T-cell (primary cell): ENCODE data around the gene ERC2. TPM values are rescaled to one million over a fixed set of nuclear protein-coding genes. Genes with fewer than 3 reads are reported as not detected.

Experiments used
- ATAC-seq, 4 experiments: fragments of 200-7000 bp in 3 of 4; fragments of 150-1000 bp in 1 of 4; cut with Tn5 transposase; replicated peaks in 1 of 4; 1 replicate in 3 of 4; 2 replicates in 1 of 4; pipeline ENCODE4 v1.10.0; 2021; ENCODE audit warnings: moderate library complexity in 3 of 4, mild to moderate bottlenecking in 2 of 4, moderate number of reproducible peaks in 1 of 4
- CTCF ChIA-PET, 2 donors: fragments of 300-600 bp; sonication (Branson Sonifier 250); formaldehyde crosslinking; loops; one replicate each; lab custom pipeline; 2022; ENCODE audit warnings: antibody characterized with exemption in 2 of 2; lab: Charles Lee
- POLR2A ChIA-PET, 2 donors: fragments of 300-600 bp; sonication (Branson Sonifier 250); formaldehyde crosslinking; loops; one replicate each; lab custom pipeline; 2022; ENCODE audit warnings: antibody characterized with exemption in 2 of 2; lab: Charles Lee
- DNase-seq, 35 experiments: peaks; one replicate each; pipeline versions ENCODE4 v3.0.0 to v3.0.0-alpha.2; 2013 to 2023
- H3K27ac ChIP-seq: one replicate; pipeline ENCODE4 v1.5.1; 2013; ENCODE audit warnings: low read length
- H3K27me3 ChIP-seq, 2 experiments: replicated peaks in 1 of 2; 1 replicate in 1 of 2; 2 replicates in 1 of 2; pipeline versions ENCODE4 v1.6.1 to v1.7.0; 2013; ENCODE audit warnings: low read length in 1 of 2, mixed read lengths in 1 of 2; ENCODE audit not compliant: control insufficient read depth in 2 of 2, insufficient read depth in 2 of 2; ENCODE audit errors: extremely low read depth in 1 of 2
- H3K36me3 ChIP-seq, 2 donors: 1 replicate in 1 of 2; 2 replicates in 1 of 2; pipeline versions ENCODE4 v1.6.1 to v1.7.0; 2013; ENCODE audit warnings: low read length in 1 of 2; ENCODE audit not compliant: control insufficient read depth in 2 of 2, insufficient read depth in 1 of 2; ENCODE audit errors: extremely low read depth in 1 of 2
- H3K4me1 ChIP-seq, 2 experiments: 1 replicate in 1 of 2; 2 replicates in 1 of 2; pipeline versions ENCODE4 v1.6.1 to v1.7.0; 2013; ENCODE audit warnings: low read length in 2 of 2, mixed read lengths in 1 of 2; ENCODE audit not compliant: insufficient read depth in 2 of 2, control insufficient read depth in 1 of 2; ENCODE audit errors: extremely low read depth in 1 of 2
- H3K4me3 ChIP-seq, 2 donors: 1 replicate in 1 of 2; 2 replicates in 1 of 2; pipeline versions ENCODE4 v1.5.1 to v1.7.0; 2013; ENCODE audit warnings: mild to moderate bottlenecking in 2 of 2, low read length in 1 of 2, moderate library complexity in 1 of 2; ENCODE audit not compliant: control insufficient read depth in 1 of 2; ENCODE audit errors: extremely low read depth in 1 of 2
- H3K9me3 ChIP-seq: 2 replicates; pipeline ENCODE4 v1.7.0; 2013
- H3K27ac Mint-ChIP-seq, 2 donors: one replicate each; pipeline ENCODE4 v1.8.0; 2020 to 2021; ENCODE audit warnings: mild to moderate bottlenecking in 2 of 2, mixed read lengths in 2 of 2
- H3K27me3 Mint-ChIP-seq, 2 donors: one replicate each; pipeline ENCODE4 v1.8.0; 2021 to 2022; ENCODE audit warnings: mixed read lengths in 2 of 2
- H3K36me3 Mint-ChIP-seq: one replicate; pipeline ENCODE4 v1.8.0; 2021; ENCODE audit warnings: mixed read lengths
- H3K4me1 Mint-ChIP-seq, 3 donors: one replicate each; pipeline ENCODE4 v1.8.0; 2020 to 2022; ENCODE audit warnings: mixed read lengths in 3 of 3, mild to moderate bottlenecking in 1 of 3
- H3K4me3 Mint-ChIP-seq, 3 donors: one replicate each; pipeline ENCODE4 v1.8.0; 2020 to 2022; ENCODE audit warnings: mild to moderate bottlenecking in 3 of 3, mixed read lengths in 3 of 3, moderate library complexity in 3 of 3
- H3K9me3 Mint-ChIP-seq, 3 donors: one replicate each; pipeline ENCODE4 v1.8.0; 2020 to 2022; ENCODE audit warnings: mixed read lengths in 3 of 3
- WGBS: methylation state at CpG from one replicate; pipeline ENCODE4 v1.1.5; 2013; ENCODE audit warnings: missing lambda C conversion rate; ENCODE audit not compliant: insufficient coverage; 5-methylcytosine and 5-hydroxymethylcytosine counted together
- total RNA-seq, 35 experiments: library from RNA in 6 of 35; stranded (reverse) in 6 of 35; fragments of 120-200 nt in 1 of 35; gene quantifications; one replicate each; pipeline versions ENCODE4 v1.2.1 to v1.2.4 and lab custom pipeline; 2013 to 2026

Gene ERC2
- total RNA-seq, 5 donors from 2014 or later (not counting 1 experiment from before 2014, with no cell fraction given), result not detected

DNA sequence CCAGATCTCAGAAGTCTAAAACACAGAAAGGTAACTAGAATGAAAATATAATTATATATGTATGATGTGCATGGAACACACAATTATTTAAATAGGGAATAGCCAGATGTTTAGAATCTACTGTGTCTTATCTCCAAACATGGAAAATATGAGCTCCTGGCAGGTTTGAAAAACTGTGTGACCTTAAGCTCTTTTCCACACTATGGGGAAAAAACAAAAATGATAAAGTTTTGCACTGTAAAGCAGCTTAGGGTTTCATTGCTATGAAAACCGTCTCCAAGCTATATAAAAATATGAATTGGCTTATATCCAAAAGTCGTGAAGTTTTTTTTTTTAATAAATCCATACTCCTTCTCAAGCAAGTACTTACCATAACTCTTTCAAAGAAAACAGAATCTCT lies 159.8 kb downstream of the ERC2 start:
- H3K27ac Mint-ChIP-seq, result no peak overlapping the region

DNA sequence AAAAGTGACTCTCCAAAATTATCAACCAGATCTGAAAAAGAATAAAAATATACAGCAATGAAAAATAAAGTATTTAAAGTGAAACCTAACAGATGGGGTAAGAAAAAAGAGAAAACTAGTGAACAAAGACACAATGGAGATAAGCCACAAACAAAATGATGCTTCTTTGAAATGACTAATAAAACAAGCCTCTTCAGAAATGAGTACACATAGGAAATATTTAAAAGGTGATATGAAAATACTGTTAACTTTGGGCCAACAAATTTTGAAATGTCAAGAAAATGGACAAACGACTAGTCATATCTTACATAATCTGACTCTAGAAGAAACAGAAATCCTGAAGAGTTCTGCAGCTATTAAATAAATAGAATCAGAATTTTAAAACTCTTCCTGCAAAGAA lies 164.2 kb downstream of the ERC2 start:
- Histone ChIP-seq H3K4me3 (no peak overlapping the region), H3K27ac (no peak overlapping the region), H3K27me3 (no peaks in the 10 kb centered on the region), H3K9me3 (no peaks in the 10 kb centered on the region), H3K36me3 (no peaks in the 10 kb centered on the region), H3K4me1 (no peaks in the 10 kb centered on the region)
- ChIA-PET CTCF (interaction anchor here in 1 of 2 donors (0.7 kb wide), 1 partner anchor 811 kb away, joined by 3 read pairs; no protein-coding TSS in a partner anchor), POLR2A (no interaction called here)
- no peak overlapping the region for H3K27ac Mint-ChIP-seq
- ATAC-seq, result no peak
- no peaks in the 10 kb centered on the region for H3K4me1 Mint-ChIP-seq
- WGBS, result no CpG with 5 or more reads among the region's 1 CpG
- peaks cover 25 to 33% of the 10 kb centered on the region in 2 donors for H3K27me3 Mint-ChIP-seq
- no peak for DNase-seq
- H3K9me3 Mint-ChIP-seq, result no peaks in the 10 kb centered on the region
- H3K36me3 Mint-ChIP-seq, result no peaks in the 10 kb centered on the region
- no peak overlapping the region for H3K4me3 Mint-ChIP-seq

More for the DNA sequence above, 159.8 kb downstream of the ERC2 start:
- Histone ChIP-seq H3K9me3 (no peaks in the 10 kb centered on the region), H3K27ac (no peak overlapping the region), H3K27me3 (no peaks in the 10 kb centered on the region), H3K36me3 (no peaks in the 10 kb centered on the region), H3K4me3 (no peak overlapping the region), H3K4me1 (no peaks in the 10 kb centered on the region)
- DNase-seq, result no peak
- no peak overlapping the region for H3K4me3 Mint-ChIP-seq
- H3K27me3 Mint-ChIP-seq, result peaks cover 24 to 25% of the 10 kb centered on the region in 2 donors
- no peaks in the 10 kb centered on the region for H3K36me3 Mint-ChIP-seq
- no peaks in the 10 kb centered on the region for H3K9me3 Mint-ChIP-seq
- CTCF ChIA-PET, result no interaction called here
- POLR2A ChIA-PET, result interaction anchor here in 1 of 2 donors (0.6 kb wide), 1 partner anchor 1723 kb away, joined by 3 read pairs; no protein-coding TSS in a partner anchor
- no peak for ATAC-seq
- no peaks in the 10 kb centered on the region for H3K4me1 Mint-ChIP-seq
- WGBS, result no CpG with 5 or more reads among the region's 2 CpGs

DNA sequence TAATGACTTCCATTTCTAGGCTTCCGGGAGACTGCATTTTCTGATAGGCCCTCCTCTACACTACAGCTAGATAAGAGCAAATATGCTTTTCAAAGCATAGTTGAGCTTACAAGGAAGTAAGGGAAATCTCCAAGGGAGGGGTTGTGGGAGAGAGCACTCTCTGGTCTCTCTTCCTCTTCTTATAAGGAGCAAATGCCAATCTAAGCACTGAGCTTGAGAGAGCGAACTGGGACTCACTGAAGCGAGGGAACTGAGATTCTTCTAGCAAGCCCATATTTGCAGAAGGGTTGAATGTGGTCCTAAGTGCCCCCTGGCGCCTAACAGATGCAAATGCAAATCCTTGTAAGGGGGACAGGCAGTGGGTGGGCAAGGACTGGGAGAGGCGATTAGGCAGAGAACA lies 164.8 kb downstream of the ERC2 start:
- Histone ChIP-seq H3K27me3 (no peaks in the 10 kb centered on the region), H3K4me1 (no peaks in the 10 kb centered on the region), H3K9me3 (no peaks in the 10 kb centered on the region), H3K4me3 (no peak overlapping the region), H3K27ac (no peak overlapping the region), H3K36me3 (no peaks in the 10 kb centered on the region)
- CTCF ChIA-PET, result interaction anchor here in 1 of 2 donors (0.7 kb wide), 1 partner anchor 811 kb away, joined by 3 read pairs; no protein-coding TSS in a partner anchor
- Mint-ChIP-seq H3K36me3 (no peaks in the 10 kb centered on the region), H3K27me3 (peaks cover 22 to 33% of the 10 kb centered on the region in 2 donors), H3K9me3 (no peaks in the 10 kb centered on the region), H3K4me3 (no peak overlapping the region), H3K27ac (no peak overlapping the region), H3K4me1 (no peaks in the 10 kb centered on the region)
- WGBS, result no CpG with 5 or more reads among the region's 5 CpGs
- peak in 1 of 35 experiments; percentile 2 for DNase-seq
- no peak for ATAC-seq
- POLR2A ChIA-PET, result no interaction called here

DNA sequence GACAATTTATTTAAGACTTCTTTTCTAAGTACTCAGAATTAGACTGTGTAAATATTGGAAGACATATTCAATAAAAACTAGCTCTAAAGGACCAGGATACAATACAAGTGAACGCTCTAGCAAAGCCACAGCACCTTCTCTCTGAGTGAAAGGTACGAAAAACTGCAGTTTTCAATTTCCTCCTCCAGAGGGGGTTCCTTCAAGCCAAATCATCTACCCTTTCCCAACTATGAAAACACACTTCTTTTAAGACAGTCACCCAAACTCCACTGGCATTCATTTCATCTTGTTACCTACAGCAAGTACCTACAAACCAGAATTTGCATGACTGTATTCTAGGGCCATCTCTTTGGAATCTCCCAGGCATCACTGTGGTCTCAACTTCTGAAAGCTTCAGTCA lies 165.8 kb downstream of the ERC2 start:
- DNase-seq (no peak), ATAC-seq (no peak)
- peaks cover 18 to 34% of the 10 kb centered on the region in 2 donors for H3K27me3 Mint-ChIP-seq
- H3K4me1 ChIP-seq, result no peaks in the 10 kb centered on the region
- no peak overlapping the region for H3K27ac ChIP-seq
- no peaks in the 10 kb centered on the region for H3K9me3 ChIP-seq
- no peak overlapping the region for H3K4me3 ChIP-seq
- 48% methylated on average over 2 of the region's 2 CpGs for WGBS
- ChIA-PET CTCF (no interaction called here), POLR2A (no interaction called here)
- H3K9me3 Mint-ChIP-seq, result peaks cover 0 to 4% (median 0%) of the 10 kb centered on the region in 3 donors
- no peaks in the 10 kb centered on the region for H3K27me3 ChIP-seq
- no peaks in the 10 kb centered on the region for H3K36me3 Mint-ChIP-seq
- no peaks in the 10 kb centered on the region for H3K36me3 ChIP-seq
- H3K4me1 Mint-ChIP-seq, result no peaks in the 10 kb centered on the region
- no peak overlapping the region for H3K4me3 Mint-ChIP-seq
- H3K27ac Mint-ChIP-seq, result no peak overlapping the region

DNA sequence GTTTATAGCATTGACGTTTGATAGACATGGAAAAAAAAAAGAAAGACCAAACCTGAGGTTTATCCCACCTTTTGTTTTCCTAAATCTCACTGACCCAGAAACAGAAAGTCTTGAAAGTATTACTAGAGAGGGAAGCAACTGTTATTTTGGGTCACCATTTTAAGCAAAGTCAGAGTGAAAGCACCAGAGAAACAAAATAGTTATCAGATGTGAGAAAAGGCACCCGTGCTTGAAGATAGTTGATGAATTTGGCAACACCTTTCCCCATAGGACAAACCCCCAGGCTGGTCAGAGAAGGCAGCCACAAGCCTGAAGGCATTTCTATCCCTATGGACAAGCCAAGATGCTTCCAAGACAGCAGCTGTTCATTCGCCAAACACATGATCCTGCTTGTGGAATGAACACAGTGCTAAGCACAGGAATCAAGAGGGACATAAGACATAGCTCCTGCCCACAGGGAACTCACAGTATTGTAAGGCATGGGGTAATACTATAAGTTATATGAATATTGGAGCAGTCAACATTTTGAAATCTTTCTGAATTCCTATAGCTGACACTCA lies 170.9 kb downstream of the ERC2 start:
- POLR2A ChIA-PET, result interaction anchor here in 1 of 2 donors (0.6 kb wide), 1 partner anchor 24 kb away, joined by 4 read pairs; no protein-coding TSS in a partner anchor
- Mint-ChIP-seq H3K36me3 (no peaks in the 10 kb centered on the region), H3K4me1 (no peaks in the 10 kb centered on the region), H3K9me3 (peaks cover 0 to 7% (median 0%) of the 10 kb centered on the region in 3 donors), H3K27me3 (peaks cover 14 to 21% of the 10 kb centered on the region in 2 donors), H3K27ac (no peak overlapping the region), H3K4me3 (no peak overlapping the region)
- CTCF ChIA-PET, result no interaction called here
- DNase-seq, result no peak
- no peaks in the 10 kb centered on the region for H3K9me3 ChIP-seq
- no CpG with 5 or more reads among the region's 3 CpGs for WGBS
- no peaks in the 10 kb centered on the region for H3K4me1 ChIP-seq
- no peak for ATAC-seq
- H3K4me3 ChIP-seq, result no peak overlapping the region
- H3K27me3 ChIP-seq, result peaks cover 0 to 4% of the 10 kb centered on the region in 2 experiments
- no peak overlapping the region for H3K27ac ChIP-seq
- no peaks in the 10 kb centered on the region for H3K36me3 ChIP-seq

DNA sequence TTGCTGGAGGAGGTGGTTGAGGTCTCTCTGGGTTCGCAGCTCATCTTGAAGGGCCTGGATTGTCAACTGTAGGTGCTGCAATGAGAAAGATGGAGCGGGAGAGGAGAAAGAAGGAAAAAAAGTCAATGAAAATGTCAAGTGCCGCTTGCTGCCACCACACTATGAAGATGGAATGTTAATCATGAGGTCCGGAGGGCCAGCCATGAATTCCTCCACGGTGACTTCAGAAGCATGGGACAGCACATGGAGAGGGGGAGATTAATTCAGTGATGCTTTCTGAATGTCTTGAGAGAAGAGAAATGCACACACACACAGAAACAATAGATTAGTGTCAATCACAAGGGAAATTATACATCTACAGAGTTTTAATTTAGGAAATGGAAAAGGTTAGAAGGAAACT lies 171.9 kb downstream of the ERC2 start:
- ChIA-PET POLR2A (no interaction called here), CTCF (no interaction called here)
- H3K4me1 Mint-ChIP-seq, result no peaks in the 10 kb centered on the region
- no peak overlapping the region for H3K4me3 Mint-ChIP-seq
- ATAC-seq (no peak), DNase-seq (no peak)
- Histone ChIP-seq H3K9me3 (no peaks in the 10 kb centered on the region), H3K27ac (no peak overlapping the region), H3K27me3 (peaks cover 0 to 4% of the 10 kb centered on the region in 2 experiments), H3K4me1 (no peaks in the 10 kb centered on the region), H3K36me3 (no peaks in the 10 kb centered on the region), H3K4me3 (no peak overlapping the region)
- H3K27me3 Mint-ChIP-seq, result peaks cover 13 to 15% of the 10 kb centered on the region in 2 donors
- no peaks in the 10 kb centered on the region for H3K36me3 Mint-ChIP-seq
- whole genome bisulfite sequencing, result 90% methylated on average over 2 of the region's 5 CpGs
- peaks cover 0 to 7% (median 0%) of the 10 kb centered on the region in 3 donors for H3K9me3 Mint-ChIP-seq
- no peak overlapping the region for H3K27ac Mint-ChIP-seq
